Liver (tissue), 9 donors: Measurements from ENCODE around the gene SCUBE1. TPM values are rescaled to one million over a fixed set of nuclear protein-coding genes. Genes with fewer than 3 reads are reported as not detected.

Experiments used
- DNase-seq: peaks from one replicate; pipeline ENCODE4 v3.0.0-alpha.2; 2017; ENCODE audit warnings: low spot score
- H3K27ac ChIP-seq, 2 donors: one replicate each; pipeline ENCODE4 v1.7.0; 2013; ENCODE audit warnings: inconsistent platforms in 2 of 2, low read length in 2 of 2, control low read depth in 1 of 2, low read depth in 1 of 2, mild to moderate bottlenecking in 1 of 2
- H3K27me3 ChIP-seq, 4 donors: one replicate each; pipeline versions ENCODE4 v1.6.1 to v1.7.0; 2013; ENCODE audit warnings: low read length in 3 of 4, inconsistent platforms in 1 of 4, mild to moderate bottlenecking in 1 of 4, moderate library complexity in 1 of 4; ENCODE audit not compliant: control insufficient read depth in 4 of 4, insufficient read depth in 4 of 4
- H3K36me3 ChIP-seq, 4 donors: one replicate each; pipeline versions ENCODE4 v1.6.1 to v1.7.0; 2013; ENCODE audit warnings: low read length in 3 of 4, mild to moderate bottlenecking in 3 of 4, low read depth in 1 of 4, moderate library complexity in 1 of 4; ENCODE audit not compliant: control insufficient read depth in 4 of 4, insufficient read depth in 3 of 4
- H3K4me1 ChIP-seq, 4 donors: one replicate each; pipeline versions ENCODE4 v1.6.1 to v1.7.0; 2013; ENCODE audit warnings: low read length in 3 of 4, mild to moderate bottlenecking in 3 of 4, moderate library complexity in 1 of 4; ENCODE audit not compliant: control insufficient read depth in 4 of 4, insufficient read depth in 4 of 4
- H3K4me3 ChIP-seq, 3 donors: one replicate each; pipeline versions ENCODE4 v1.6.1 to v1.7.0; 2013; ENCODE audit warnings: low read length in 3 of 3, control low read depth in 1 of 3, low read depth in 1 of 3, mild to moderate bottlenecking in 1 of 3
- H3K9ac ChIP-seq, 2 donors: one replicate each; pipeline ENCODE4 v1.7.0; 2013; ENCODE audit warnings: low read length in 2 of 2, mild to moderate bottlenecking in 2 of 2, moderate library complexity in 2 of 2, control low read depth in 1 of 2, low read depth in 1 of 2
- H3K9me3 ChIP-seq, 4 donors: one replicate each; pipeline versions ENCODE4 v1.6.1 to v1.7.0; 2013; ENCODE audit warnings: low read length in 3 of 4; ENCODE audit not compliant: control insufficient read depth in 4 of 4
- EGR1 ChIP-seq, 2 donors: IDR thresholded peaks; 2 replicates each; pipeline ENCODE4 v1.6.1; 2016 to 2018; ENCODE audit warnings: antibody characterized with exemption in 2 of 2, low read depth in 2 of 2
- FOXA1 ChIP-seq: IDR thresholded peaks from 2 replicates; pipeline ENCODE4 v1.6.1; 2016; ENCODE audit warnings: antibody characterized with exemption
- FOXA2 ChIP-seq: IDR thresholded peaks from 2 replicates; pipeline ENCODE4 v1.6.1; 2016; ENCODE audit warnings: antibody characterized with exemption
- GABPA ChIP-seq, 2 donors: IDR thresholded peaks in 1 of 2; conservative IDR thresholded peaks in 1 of 2; 2 replicates each; pipeline ENCODE4 v1.6.1; 2016; ENCODE audit warnings: antibody characterized with exemption in 2 of 2, mild to moderate bottlenecking in 1 of 2, moderate library complexity in 1 of 2
- HNF4A ChIP-seq, 2 donors: conservative IDR thresholded peaks; 2 replicates each; pipeline ENCODE4 v1.6.1; 2016; ENCODE audit warnings: antibody characterized with exemption in 2 of 2, mild to moderate bottlenecking in 2 of 2
- HNF4G ChIP-seq: IDR thresholded peaks from 2 replicates; pipeline ENCODE4 v1.6.1; 2016; ENCODE audit warnings: antibody characterized with exemption
- JUND ChIP-seq, 2 donors: IDR thresholded peaks; 2 replicates each; pipeline ENCODE4 v1.6.1; 2016; ENCODE audit warnings: antibody characterized with exemption in 2 of 2
- NR2F2 ChIP-seq: IDR thresholded peaks from 2 replicates; pipeline ENCODE4 v1.6.1; 2016; ENCODE audit warnings: antibody characterized with exemption
- RAD21 ChIP-seq, 2 donors: IDR thresholded peaks; 2 replicates each; pipeline ENCODE4 v1.6.1; 2016; ENCODE audit warnings: antibody characterized with exemption in 2 of 2, mild to moderate bottlenecking in 2 of 2
- RXRA ChIP-seq, 2 donors: IDR thresholded peaks; 2 replicates each; pipeline ENCODE4 v1.6.1; 2017 to 2018; ENCODE audit warnings: antibody characterized with exemption in 2 of 2, mild to moderate bottlenecking in 1 of 2
- SP1 ChIP-seq: IDR thresholded peaks from 2 replicates; pipeline ENCODE4 v1.6.1; 2018; ENCODE audit warnings: antibody characterized with exemption, mild to moderate bottlenecking
- TAF1 ChIP-seq: conservative IDR thresholded peaks from 2 replicates; pipeline ENCODE4 v1.6.1; 2016; ENCODE audit warnings: antibody characterized with exemption, mild to moderate bottlenecking
- YY1 ChIP-seq: IDR thresholded peaks from 2 replicates; pipeline ENCODE4 v1.6.1; 2016; ENCODE audit warnings: antibody characterized with exemption, mild to moderate bottlenecking
- WGBS: extraction: QIAGEN DNeasy Blood & Tissue Kit; methylation state at CpG from one replicate; pipeline ENCODE4 v1.1.7; 2013; 5-methylcytosine and 5-hydroxymethylcytosine counted together
- polyA plus RNA-seq, 2 donors: library from polyadenylated mRNA; stranded (reverse) in 1 of 2; unstranded in 1 of 2; fragments of 200-250 nt in 1 of 2; fragments of >200 nt in 1 of 2; fragmentation: Nextera tagmentation in 1 of 2; extraction: Ambion mirVana in 1 of 2; gene quantifications; one replicate each; pipeline versions ENCODE4 v1.2.1 to v1.2.3, GENCODE V29; 2013 to 2015
- total RNA-seq, 2 donors: library from RNA; depleted of rRNA; stranded (reverse); fragments of >200 nt; gene quantifications; one replicate each; pipeline ENCODE4 v1.2.3, GENCODE V29; 2014
- TF ChIP-seq, protein P1 (sequence below): IDR thresholded peaks from 2 replicates; pipeline ENCODE4 v1.6.1; 2016; ENCODE audit warnings: antibody characterized with exemption, mild to moderate bottlenecking
- TF ChIP-seq, protein P2 (sequence below): fragments of 150-350 bp; IDR thresholded peaks from 2 replicates; pipeline ENCODE4 v1.5.1; 2017; ENCODE audit warnings: improper control_type of control experiment, low read depth, low read length; ENCODE audit not compliant: missing input control
- TF ChIP-seq, protein P3 (sequence below): IDR thresholded peaks from 2 replicates; pipeline ENCODE4 v1.6.1; 2016; ENCODE audit warnings: antibody characterized with exemption
- TF ChIP-seq, protein P4 (sequence below): IDR thresholded peaks from 2 replicates; pipeline ENCODE4 v1.6.1; 2016; ENCODE audit warnings: antibody characterized with exemption
- donor health status: healthy.
- donor health status: healthy.
- donor health status: healthy.
- donor health status: healthy.
- donor health status: healthy.

SCUBE1 gene
- total and polyA plus RNA-seq, 4 donors = 0.07 to 0.46 (median 0.08) TPM; not detected in 1

DNA sequence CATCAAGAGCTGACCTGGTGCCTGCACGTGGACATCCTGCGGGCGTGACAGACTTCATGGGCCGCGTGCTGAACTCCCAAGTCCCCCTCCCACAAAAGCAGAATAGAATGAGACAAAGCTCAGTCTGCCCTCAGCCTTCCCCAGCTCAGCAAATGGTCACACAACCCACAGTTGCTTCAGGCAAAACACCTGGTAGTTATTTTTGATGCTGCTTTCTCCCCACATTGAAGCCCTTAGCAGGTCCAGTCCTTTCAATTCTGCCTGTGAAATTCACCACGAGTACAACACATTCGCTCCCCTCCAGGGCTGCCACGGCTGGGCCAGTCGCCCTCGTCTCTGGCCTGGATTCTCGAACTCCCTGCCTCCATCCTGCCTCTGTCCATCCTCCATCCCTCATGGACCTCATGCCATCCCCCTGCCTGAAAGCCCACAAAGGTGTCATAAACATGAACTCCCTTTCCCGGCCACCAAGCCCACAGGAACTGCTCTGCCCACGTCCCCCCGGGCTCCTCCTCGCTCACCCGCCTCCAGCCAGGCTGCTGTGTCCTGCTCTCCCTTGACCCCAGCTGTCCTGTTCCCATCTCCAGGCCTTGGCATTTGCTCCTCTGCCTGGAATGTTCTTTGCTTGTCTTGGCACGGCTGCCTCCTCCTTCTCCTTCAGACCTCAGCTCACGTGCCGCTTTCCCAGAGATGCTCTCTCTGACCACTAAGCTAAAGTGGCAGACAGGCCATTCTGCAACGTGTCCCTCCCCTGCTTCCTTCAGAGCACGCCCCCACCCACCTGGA, 42.1 kb downstream of the SCUBE1 start:
- Histone ChIP-seq H3K9ac (no peak overlapping the region), H3K27ac (no peak overlapping the region), H3K4me3 (no peak overlapping the region), H3K4me1 (peaks cover 3 to 13% (median 11%) of the 10 kb centered on the region in 4 donors), H3K9me3 (no peaks in the 10 kb centered on the region), H3K36me3 (no peaks in the 10 kb centered on the region), H3K27me3 (no peaks in the 10 kb centered on the region)
- TF ChIP-seq TAF1 (no peak), RXRA (IDR thresholded peaks at IDR 0.05) (no peak)
- WGBS = 83% methylated on average over 21 of the region's 21 CpGs
- DNase-seq = no peak

DNA sequence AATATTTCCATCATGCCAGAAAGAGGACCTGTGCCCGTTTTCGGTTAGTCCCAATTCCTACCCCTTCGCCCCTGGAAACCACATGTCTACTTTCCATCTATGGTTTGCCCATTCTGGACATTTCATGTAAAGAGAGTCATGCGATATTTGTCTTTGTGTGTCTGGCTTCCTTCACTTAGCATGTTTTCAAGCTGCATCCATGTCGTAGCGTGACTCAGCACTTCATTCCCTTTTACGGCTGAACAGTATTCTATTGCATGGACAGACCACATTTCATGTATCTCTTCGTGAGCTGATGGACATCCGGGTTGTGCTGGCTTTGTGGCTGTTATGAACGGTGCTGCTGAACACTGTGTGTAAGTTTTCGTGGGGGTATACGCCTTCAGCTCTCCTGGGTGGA, 43.4 kb downstream of the SCUBE1 start:
- peaks cover 3 to 13% (median 11%) of the 10 kb centered on the region in 4 donors for H3K4me1 ChIP-seq
- TF ChIP-seq, protein P1, sequence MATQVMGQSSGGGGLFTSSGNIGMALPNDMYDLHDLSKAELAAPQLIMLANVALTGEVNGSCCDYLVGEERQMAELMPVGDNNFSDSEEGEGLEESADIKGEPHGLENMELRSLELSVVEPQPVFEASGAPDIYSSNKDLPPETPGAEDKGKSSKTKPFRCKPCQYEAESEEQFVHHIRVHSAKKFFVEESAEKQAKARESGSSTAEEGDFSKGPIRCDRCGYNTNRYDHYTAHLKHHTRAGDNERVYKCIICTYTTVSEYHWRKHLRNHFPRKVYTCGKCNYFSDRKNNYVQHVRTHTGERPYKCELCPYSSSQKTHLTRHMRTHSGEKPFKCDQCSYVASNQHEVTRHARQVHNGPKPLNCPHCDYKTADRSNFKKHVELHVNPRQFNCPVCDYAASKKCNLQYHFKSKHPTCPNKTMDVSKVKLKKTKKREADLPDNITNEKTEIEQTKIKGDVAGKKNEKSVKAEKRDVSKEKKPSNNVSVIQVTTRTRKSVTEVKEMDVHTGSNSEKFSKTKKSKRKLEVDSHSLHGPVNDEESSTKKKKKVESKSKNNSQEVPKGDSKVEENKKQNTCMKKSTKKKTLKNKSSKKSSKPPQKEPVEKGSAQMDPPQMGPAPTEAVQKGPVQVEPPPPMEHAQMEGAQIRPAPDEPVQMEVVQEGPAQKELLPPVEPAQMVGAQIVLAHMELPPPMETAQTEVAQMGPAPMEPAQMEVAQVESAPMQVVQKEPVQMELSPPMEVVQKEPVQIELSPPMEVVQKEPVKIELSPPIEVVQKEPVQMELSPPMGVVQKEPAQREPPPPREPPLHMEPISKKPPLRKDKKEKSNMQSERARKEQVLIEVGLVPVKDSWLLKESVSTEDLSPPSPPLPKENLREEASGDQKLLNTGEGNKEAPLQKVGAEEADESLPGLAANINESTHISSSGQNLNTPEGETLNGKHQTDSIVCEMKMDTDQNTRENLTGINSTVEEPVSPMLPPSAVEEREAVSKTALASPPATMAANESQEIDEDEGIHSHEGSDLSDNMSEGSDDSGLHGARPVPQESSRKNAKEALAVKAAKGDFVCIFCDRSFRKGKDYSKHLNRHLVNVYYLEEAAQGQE = no peak
- no peak for TF ChIP-seq TAF1
- no peak for TF ChIP-seq EGR1 (IDR thresholded peaks at IDR 0.05; ENCODE audit: low read depth in 2 of 2)
- TF ChIP-seq, protein P2, sequence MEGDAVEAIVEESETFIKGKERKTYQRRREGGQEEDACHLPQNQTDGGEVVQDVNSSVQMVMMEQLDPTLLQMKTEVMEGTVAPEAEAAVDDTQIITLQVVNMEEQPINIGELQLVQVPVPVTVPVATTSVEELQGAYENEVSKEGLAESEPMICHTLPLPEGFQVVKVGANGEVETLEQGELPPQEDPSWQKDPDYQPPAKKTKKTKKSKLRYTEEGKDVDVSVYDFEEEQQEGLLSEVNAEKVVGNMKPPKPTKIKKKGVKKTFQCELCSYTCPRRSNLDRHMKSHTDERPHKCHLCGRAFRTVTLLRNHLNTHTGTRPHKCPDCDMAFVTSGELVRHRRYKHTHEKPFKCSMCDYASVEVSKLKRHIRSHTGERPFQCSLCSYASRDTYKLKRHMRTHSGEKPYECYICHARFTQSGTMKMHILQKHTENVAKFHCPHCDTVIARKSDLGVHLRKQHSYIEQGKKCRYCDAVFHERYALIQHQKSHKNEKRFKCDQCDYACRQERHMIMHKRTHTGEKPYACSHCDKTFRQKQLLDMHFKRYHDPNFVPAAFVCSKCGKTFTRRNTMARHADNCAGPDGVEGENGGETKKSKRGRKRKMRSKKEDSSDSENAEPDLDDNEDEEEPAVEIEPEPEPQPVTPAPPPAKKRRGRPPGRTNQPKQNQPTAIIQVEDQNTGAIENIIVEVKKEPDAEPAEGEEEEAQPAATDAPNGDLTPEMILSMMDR = no peak
- no peak for TF ChIP-seq RAD21 (IDR thresholded peaks at IDR 0.05)
- TF ChIP-seq, protein P3, sequence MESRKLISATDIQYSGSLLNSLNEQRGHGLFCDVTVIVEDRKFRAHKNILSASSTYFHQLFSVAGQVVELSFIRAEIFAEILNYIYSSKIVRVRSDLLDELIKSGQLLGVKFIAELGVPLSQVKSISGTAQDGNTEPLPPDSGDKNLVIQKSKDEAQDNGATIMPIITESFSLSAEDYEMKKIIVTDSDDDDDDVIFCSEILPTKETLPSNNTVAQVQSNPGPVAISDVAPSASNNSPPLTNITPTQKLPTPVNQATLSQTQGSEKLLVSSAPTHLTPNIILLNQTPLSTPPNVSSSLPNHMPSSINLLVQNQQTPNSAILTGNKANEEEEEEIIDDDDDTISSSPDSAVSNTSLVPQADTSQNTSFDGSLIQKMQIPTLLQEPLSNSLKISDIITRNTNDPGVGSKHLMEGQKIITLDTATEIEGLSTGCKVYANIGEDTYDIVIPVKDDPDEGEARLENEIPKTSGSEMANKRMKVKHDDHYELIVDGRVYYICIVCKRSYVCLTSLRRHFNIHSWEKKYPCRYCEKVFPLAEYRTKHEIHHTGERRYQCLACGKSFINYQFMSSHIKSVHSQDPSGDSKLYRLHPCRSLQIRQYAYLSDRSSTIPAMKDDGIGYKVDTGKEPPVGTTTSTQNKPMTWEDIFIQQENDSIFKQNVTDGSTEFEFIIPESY = no peak
- TF ChIP-seq, protein P4, sequence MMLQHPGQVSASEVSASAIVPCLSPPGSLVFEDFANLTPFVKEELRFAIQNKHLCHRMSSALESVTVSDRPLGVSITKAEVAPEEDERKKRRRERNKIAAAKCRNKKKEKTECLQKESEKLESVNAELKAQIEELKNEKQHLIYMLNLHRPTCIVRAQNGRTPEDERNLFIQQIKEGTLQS = no peak
- no peak for TF ChIP-seq NR2F2
- TF ChIP-seq HNF4A (conservative IDR thresholded peaks at IDR 0.05) = no peak
- no peak for TF ChIP-seq HNF4G
- TF ChIP-seq GABPA (IDR thresholded peaks at IDR 0.05 in 1 of 2, conservative IDR thresholded peaks at IDR 0.05 in 1 of 2) = no peak
- no peak for TF ChIP-seq YY1
- no peak for TF ChIP-seq SP1
- TF ChIP-seq RXRA (IDR thresholded peaks at IDR 0.05) = no peak
- TF ChIP-seq JUND (IDR thresholded peaks at IDR 0.05) = no peak
- TF ChIP-seq FOXA1 = no peak
- no peak for TF ChIP-seq FOXA2
- WGBS = 95% methylated on average over 12 of the region's 12 CpGs
- no peak overlapping the region for H3K27ac ChIP-seq
- H3K27me3 ChIP-seq = no peaks in the 10 kb centered on the region
- H3K9ac ChIP-seq = no peak overlapping the region
- no peaks in the 10 kb centered on the region for H3K36me3 ChIP-seq
- no peak for DNase-seq
- no peak overlapping the region for H3K4me3 ChIP-seq
- H3K9me3 ChIP-seq = no peaks in the 10 kb centered on the region
